Right lung (tissue), 5 donors: Measurements from ENCODE around the gene AARSD1. TPM values are rescaled to one million over a fixed set of nuclear protein-coding genes. Genes with fewer than 3 reads are reported as not detected.
"Not testable (repeated sequence)": the region's sequence is repeated elsewhere in the genome, so short reads cannot be mapped to it uniquely, and the experiment has no call there.

Source experiments
- DNase-seq, 2 donors: peaks; one replicate each; pipeline ENCODE4 v3.0.0-alpha.2; 2013
- polyA plus RNA-seq, 5 donors: library from polyadenylated mRNA; unstranded; fragments of 120-200 nt; gene quantifications; one replicate each; pipeline versions ENCODE4 v1.2.1 to v1.2.3, GENCODE V29; 2013; ENCODE audit warnings: inconsistent platforms in 1 of 5, low replicate concordance in 1 of 5; ENCODE audit not compliant: insufficient read length in 5 of 5, insufficient read depth in 1 of 5

The AARSD1 gene
- polyA plus RNA-seq, 5 donors: 60.1 to 83.9 (median 66.5) TPM

DNA sequence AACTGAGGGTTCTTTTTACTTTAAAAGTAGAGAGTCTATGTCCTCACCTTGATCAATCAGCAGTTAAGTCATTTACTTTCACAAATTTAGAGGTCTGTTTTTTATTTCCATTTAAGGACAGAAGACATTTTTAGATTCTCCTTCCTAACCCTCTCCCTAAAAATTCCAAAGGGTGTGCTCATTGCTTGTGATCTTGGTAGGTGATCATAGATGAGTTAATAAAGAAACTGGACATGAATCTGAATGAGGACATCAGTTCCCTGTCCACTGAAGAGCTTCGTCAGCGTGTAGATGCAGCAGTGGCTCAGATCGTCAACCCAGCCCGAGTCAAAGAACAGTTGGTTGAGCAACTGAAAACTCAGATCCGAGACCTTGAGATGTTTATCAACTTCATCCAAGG, 24.9 kb upstream of the AARSD1 start:
- DNase-seq: no peak

DNA sequence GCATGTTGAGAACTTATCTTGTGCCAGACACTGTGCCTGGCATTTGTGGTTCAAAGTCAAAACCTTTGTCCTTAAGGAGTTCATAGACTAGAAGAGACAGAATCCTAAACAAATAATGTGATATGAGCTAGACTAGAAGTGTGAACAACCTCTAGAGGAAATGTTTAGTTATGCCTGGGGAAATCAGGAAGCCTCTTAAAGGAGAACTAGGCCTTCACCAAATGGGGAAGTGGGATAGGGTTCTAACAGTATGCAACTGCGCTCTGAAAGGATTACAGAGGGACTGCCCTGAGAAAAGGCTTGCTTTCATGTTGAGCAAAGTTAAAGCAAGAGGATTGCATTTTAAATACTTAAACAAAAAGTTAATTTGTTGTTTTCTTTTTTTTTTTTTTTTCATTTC, 21.0 kb upstream of the AARSD1 start:
- no peak for DNase-seq

DNA sequence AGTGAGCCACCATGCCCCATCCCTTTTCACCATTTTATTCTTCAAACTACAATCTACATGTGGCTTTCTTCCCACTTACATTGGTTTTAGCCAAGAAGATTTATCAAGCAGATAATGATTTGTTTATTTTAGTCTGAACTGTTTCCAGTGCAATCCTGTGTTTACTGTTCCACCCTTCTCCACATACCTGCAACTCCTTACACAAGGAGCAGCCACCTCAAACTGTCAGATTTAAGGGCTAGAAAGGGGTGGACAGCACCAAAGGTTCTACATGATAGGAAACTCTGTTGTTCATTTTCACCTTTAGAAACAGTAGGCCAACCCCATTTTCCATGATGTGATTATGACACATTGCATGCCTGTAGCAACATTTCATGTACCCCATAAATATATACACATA, 18.0 kb upstream of the AARSD1 start:
- no peak for DNase-seq

DNA sequence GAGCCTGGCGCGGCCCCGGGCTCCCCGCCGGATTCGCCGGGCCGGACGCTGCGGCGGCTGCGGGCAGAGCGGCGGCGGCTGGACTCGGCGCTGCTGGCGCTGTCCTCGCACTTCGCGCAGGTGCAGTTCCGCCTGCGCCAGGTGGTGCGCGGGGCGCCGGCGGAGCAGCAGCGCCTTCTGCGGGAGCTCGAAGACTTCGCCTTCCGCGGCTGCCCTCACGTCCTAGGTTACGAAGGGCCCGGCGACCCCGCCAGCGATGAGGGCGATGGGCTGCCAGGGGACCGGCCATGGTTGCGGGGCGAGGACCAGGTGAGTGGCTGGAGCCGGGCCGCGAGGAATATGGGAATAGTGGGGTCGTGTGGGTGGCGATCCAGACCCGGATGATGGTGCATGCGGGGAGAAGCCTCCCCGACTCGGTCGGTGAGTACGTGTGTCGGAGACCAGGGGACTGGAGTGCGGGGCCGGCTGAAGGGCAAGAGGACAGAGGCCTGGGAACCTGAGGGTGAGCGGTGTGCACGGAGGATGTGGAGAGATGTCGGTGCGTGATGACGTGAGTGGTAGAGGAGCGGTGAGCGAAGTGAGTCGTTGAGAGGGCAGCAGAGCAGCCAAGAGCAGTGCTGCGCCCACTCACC, 16.6 kb upstream of the AARSD1 start:
- peak in 1 of 2 donors; percentile 27 for DNase-seq

DNA sequence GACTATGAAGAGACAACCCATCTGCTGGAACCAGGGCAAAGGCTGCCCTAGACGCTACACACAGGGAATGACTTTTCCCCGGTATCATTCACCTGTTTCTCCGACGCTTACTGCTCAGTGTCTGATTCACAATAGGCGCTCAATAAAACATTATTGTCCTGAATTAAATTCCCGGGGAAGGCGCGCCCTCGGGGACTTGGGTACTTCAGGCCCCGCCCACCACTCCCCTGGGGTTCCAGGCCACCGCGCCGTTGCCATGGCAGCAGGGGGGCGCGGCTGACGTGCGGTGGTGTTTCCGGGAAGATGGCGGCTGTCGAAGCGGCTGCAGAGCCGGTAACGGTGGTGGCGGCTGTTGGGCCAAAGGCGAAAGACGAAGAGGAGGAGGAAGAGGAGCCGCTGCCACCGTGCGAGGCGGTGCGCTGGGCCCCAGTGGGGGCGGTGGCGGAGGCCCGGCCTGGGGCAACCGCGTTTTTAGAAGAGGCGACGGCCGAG, 16.1 kb upstream of the AARSD1 start, which contains the start of gene RUNDC1:
Gene RUNDC1 (plus strand): TSS at position 292 of the 492 bp plus-strand sequence. CDS start 12 bp downstream, at position 304.
- peak; percentile 86 to 90 for DNase-seq

DNA sequence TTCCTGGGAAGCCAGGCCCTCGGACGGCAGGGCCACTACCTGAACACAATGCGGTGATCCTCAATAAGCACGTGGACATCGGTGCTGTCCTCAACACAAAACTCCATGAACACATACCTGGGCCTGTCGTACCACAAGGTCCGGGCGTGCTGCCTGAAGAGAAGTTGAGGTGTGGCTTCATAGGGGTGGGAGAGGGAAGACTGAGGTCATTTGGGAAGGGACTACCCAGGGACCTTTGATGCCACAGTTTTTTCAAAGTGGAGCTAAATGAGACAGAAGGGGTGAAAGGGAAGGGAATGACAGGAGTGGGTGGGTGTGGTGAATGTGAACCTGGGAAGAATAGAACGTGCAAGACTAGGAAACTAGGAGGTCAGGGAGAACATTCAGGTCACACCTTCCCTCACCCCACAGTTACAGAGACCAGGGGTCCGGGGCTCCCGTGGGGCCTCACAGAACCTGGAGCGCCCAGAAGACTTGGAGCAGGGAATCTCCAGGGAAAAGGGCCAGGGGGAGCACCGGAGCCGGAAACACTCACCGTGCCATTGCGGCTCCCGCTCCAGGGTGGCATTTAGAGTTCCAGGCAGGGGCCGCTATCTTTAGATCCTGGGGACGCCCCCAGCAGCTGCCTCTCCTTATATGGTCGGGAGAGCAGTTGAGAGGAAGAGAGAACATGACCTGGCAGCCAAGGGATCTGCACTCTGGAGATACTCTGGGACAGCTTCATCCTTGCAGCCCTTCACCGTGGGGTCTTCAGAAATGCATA, 15.4 kb upstream of the AARSD1 start, which contains the start of gene PTGES3L:
Gene PTGES3L (minus strand): TSS at position 570 of the 763 bp plus-strand sequence. CDS start 27 bp downstream, at position 543.
- DNase-seq: peak in 1 of 2 donors; percentile 38

DNA sequence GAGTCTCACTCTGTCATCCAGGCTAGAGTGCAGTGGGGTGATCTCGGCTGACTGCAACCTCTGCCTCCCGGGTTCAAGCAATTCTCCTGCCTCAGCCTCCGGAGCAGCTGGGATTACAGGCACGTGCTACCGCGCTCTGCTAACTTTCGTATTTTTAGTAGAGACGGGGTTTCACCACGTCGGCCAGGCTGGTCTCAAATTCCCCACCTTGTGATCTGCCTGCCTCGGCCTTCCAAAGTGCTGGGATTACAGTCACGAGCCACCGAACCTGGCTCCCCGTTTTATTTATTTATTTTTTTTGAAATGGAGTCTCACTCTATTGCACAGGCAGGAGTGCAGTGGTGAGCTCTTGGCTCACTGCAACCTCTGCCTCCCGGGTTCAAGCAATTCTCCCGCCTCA, 11.4 kb upstream of the AARSD1 start:
- DNase-seq: not testable (repeated sequence)

DNA sequence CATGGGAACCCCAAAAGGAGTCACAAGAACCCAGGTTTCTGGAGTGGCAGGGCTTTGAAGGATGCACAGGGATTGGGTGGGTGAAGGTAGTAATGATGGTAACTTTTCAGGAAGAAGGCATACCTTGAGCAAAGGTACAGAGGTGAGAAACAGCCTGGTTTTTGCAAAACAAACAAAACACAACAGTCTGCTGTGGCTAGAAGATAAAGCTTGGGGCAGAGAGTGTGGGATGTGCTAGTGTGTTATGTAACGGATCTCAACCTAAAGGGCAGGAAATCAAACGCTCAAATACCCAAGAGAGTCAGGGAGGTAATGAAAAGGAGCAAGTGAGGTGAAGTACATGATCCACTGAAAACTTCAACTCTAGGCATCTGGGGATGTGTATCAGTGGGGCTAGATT, 11.0 kb upstream of the AARSD1 start:
- DNase-seq: no peak

DNA sequence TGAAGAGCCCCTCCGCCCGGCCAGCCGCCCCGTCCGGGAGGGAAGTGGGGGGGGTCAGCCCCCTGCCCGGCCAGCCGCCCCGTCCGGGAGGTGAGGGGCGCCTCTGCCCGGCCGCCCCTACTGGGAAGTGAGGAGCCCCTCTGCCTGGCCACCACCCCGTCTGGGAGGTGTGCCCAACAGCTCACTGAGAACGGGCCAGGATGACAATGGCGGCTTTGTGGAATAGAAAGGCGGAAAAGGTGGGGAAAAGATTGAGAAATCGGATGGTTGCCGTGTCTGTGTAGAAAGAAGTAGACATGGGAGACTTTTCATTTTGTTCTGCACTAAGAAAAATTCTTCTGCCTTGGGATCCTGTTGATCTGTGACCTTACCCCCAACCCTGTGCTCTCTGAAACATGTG, 9.1 kb upstream of the AARSD1 start:
- DNase-seq: not testable (repeated sequence)

DNA sequence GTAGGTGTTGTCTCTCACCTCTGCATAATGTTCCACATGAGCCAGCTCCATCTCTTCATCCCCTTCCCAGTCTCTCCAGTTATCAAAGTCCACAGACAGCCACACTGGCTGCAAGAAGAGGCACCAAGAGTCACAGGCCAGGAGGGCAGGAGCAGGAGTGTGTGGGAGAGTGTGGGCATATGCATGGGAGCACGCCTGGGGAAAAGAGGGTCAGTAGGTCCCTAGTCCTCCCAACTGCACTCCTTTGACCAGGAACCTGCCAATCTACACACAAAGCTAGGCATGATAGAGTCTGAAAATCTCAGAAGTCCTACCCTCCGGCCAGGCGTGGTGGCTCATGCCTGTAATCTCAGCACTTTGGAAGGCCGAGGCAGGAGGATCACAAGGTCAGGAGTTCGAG, 7.3 kb upstream of the AARSD1 start:
- DNase-seq: no peak

DNA sequence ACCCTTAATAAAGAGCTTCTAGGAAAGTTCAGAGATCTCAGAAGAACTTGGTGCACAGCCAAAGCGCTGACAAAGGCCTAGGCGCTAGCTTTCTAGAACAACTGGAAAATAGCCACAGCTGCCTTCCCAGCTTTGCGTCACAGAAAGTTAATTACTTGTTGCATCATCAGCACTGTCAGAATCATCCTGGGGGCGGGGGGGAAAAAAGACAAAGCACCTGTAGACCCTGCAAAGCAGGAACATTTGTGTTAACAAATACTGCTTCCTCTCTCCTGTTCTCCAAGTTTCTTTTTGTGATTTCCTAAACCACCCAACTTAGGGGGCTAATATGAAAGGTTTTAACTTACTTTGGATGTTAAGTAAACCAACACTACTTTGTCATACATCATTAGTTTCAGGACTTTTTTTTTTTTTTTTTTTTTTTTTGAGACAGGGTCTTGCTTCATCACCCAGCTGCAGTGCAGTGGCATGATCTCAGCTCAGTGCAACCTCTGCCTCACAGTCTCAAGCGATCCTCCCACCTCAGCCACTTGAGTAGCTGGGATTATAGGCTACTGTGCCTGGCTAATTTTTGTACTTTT, 4.8 kb upstream of the AARSD1 start:
- peak; percentile 84 to 88 for DNase-seq

DNA sequence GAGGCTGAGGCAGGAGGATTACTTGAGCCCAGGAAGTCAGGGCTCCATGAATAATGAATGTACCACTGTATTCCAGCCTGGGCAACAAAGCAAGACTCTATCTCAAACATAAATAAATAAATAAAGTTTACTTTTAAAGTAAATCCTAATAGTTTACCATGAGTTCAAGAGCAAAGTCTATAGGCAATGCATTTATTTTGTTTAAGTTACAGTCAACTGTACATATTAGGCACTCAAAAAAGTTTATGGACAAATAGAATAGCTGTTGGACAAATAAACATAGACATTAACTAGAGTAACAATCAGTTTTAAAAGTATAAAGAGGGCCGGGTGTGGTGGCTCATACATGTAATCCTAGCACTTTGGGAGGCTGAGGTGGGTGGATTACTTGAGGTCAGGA, 3.7 kb upstream of the AARSD1 start:
- DNase-seq: no peak

DNA sequence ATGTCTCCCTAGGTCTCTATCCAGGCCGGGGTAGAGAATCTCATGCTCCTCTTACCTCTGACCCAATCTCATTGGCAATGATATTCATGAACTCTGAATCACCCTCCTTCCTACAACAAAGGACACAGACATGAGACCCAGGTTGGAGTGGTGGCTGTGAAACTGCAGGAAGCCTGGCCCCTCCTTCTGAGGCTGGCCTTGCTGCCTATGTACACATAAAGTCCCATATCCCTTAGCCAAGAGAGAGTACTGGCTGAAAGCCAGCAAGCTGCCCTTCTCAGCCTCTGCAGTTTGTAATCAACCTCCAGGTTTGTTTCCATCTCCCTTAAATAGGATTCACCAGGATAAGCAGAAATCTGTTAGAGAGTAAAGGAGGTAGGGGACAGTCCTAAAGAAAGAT, 10.6 kb downstream of the AARSD1 start:
- DNase-seq: no peak

DNA sequence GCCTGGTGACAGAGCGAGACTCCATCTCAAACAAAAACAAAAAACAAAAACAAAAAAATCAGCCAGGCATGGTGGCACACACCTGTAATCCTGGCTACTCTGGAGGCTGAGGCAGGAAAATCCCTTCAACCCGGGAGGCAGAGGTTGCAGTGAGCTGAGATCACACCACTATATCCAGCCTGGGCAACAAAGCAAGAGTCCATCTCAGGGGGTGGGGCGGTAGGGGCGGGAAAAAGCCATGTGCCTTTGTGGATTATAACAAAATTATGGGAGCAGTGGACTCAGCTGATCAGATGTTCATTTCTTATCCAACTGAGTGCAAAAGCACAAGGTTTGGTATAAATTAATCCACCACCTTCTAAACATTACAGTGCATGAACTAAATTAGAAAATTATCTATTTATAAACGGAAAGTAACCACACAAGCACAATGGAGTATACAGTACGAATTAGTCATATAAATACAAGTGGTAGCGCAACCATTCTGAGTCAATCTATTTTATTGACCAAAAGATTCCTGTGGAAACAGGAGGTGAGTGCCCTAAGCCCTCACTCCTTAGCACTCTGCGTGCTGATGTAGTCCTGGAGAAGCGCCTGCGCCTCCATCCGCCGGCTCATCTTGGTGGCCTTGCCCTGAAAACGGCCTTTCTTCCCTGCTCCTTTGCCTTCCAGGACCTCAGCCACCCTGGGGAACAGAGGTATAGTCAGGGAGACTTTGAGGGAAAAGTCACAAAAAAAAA, 14.0 kb downstream of the AARSD1 start:
- DNase-seq: no peak

DNA sequence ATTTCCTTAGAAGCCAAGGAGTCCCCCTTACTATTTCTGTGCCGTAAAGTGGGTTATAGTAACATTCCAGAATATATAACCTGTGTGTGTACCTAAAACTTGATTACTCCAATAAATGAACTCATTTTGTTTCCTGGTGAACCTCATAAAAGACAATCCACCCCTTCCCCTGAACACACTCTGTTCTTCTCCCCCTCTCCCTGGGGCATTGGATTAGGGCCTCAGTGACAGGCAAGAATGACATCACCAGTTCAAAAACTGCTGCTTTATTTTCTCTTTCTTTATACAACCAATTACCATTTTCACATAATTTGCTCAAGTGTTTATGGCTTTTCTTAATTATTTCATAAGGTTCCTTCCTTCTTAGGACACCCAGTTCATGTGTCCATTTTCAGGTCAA, 17.4 kb downstream of the AARSD1 start:
- no peak for DNase-seq

DNA sequence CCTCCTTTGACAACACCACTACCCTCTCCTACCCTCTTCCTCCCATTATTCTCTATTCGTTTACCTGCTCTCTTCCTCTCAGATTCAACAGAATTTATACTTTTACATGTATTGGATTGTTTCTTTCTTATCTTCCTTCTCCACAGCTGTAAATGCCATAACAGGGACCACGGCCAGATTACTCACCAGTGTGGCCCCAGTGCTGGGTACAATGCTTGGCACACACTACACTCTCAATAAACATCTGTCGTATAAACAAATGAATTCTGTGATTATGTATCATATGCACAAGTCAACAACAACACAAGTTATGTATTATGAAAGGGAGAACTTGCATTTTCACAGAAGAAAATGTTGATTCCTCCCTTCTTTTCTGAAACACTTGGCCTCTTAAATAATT, 20.0 kb downstream of the AARSD1 start:
- DNase-seq: no peak

DNA sequence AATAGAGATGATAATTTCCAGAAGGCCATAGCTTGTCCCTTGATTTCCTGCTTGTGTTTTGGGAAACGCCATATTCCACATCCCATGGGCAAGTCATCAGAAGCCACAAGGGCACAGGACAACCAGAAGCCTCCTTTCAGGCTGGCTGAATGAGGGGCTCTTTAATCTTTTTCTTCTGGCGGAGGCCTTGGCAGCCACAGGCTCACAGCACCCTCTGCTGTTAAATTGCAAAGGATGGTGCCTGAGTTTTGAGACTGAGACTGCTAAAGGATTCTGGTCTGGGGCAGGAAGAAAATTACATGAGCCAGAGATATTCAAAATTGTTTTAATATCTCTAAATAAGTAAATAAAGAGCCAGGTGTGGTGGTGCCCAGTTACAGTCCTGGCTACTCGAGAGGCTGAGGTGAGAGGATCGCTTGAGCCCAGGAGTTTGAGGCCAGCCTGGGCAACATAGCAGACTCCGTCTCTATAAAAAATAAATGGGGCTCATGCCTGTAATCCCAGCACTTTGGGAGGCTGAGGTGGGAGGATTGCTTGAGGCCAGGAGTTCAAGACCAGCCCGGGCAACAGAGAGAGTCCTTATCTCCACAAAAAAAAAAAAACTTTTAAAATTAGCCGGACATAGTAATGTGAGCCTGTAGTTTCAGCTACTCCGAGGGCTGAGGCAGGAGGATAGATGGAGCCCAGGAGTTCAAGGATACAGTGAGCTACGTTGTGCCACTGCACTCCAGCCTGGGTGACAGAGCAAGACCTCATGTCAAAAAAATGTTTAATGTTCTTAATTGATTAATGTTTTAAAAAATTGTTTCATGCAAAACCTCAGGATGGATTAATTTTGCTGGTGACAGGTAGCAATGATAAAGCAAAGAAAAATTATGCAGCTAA, 26.3 kb downstream of the AARSD1 start:
- peak in 1 of 2 donors; percentile 54 for DNase-seq

DNA sequence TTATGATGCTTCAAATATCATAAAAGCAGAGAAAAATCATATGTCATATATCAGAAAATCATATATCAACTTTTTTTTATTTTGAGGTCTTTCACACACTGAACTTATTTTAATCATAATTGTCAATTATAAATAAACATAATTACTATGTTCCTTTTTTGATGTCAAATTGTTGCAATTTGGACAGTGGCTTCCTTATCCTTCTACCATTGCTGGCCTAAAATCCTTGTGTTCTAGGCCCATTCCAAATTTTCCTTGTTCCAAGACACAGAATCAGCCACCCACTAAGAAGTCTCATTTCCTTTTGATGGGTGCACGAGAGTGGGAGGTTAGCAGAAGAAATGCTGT, 34.8 kb downstream of the AARSD1 start:
- DNase-seq: no peak

DNA sequence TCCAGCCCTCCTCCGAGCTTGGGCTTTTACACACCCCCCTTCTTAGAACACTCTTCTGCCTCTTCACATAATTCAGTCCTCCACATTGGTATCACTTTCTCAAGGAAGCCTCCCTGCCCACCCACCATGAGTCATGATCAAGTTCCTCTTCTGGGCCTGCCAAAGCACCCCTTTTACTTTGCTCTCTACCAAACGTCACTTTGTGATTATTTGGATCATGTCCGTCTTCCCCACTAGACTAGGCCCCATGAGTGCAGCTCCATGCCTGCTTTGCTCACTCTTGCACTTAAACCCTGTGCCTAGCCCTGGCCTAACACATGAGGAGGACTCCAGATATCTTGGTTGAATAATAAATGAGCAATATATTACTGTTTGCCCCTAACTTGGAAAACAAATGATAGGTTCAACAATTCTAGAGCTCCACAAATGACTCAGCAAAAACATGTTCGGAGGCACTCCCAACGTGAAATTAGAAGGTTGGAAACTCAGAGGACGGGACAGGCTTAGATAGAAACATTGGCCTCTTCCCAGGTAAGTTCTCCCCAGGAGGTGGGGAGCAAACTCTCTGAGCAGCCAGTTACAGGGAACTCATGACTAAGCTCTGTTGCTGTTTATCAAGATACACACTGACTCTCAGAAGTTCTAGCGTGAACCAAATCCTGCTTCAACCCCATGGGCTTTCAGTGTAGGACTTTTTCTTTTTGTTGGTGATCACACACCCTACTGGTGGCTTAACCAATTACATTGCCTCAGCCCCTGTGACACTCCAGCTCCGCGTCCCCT, 35.3 kb downstream of the AARSD1 start:
- peak; percentile 61 to 71 for DNase-seq

DNA sequence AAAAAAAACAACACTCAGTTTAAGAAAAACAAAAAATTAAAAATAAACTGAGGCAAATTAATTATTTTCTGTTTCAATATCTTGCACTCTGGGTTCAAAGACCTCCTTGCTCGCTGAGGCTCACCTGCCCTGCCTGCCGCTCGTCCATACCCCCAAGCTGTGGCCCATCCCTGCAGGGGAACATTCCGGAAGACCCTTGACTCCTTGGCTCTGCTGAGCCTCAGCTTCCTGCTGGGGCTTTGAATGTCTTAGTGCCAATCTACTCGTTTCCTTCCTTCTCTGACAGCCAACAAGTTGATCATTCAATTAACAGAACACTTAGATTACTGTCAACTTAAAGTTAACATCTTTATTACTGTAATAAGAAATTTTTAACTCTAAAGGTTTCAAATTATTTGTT, 39.4 kb downstream of the AARSD1 start:
- no peak for DNase-seq
